ENCODE results near the gene MFRP. TPM values are rescaled to one million over a fixed set of nuclear protein-coding genes. Genes with fewer than 3 reads are reported as not detected.

The MFRP gene
- total and polyA plus RNA-seq, 10 of the 15 experiments (the other 5 are each of a cell fraction or from before 2014, with no cell fraction given): not detected

DNA sequence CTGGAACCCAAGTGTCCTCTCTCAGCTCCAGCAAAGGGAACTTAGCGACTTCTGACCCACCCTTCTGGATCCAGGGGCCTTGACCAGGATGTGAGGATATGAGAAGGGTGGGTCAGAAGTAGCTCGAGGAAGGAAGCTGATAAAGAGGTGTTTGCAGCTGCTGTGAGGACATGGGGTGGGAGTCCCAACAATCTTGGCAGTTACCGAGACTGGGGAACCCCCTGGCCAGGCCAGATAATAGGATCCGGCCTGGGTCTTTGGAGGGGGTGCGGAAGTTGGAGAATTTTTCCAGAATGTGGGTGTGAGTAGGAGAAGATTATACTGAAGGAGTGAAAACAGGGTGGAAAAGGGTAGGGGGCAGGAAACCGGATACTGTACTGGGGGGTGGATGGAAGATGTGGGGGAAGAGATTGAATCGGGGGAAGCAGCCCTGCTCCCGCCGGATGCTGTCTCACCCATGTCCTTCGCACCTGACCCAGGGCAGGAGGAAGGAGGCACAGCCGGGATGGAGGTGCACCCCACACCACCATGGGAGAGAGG is 26.7 kb downstream of the MFRP start (continued):
- TF ChIP-seq, protein P1, sequence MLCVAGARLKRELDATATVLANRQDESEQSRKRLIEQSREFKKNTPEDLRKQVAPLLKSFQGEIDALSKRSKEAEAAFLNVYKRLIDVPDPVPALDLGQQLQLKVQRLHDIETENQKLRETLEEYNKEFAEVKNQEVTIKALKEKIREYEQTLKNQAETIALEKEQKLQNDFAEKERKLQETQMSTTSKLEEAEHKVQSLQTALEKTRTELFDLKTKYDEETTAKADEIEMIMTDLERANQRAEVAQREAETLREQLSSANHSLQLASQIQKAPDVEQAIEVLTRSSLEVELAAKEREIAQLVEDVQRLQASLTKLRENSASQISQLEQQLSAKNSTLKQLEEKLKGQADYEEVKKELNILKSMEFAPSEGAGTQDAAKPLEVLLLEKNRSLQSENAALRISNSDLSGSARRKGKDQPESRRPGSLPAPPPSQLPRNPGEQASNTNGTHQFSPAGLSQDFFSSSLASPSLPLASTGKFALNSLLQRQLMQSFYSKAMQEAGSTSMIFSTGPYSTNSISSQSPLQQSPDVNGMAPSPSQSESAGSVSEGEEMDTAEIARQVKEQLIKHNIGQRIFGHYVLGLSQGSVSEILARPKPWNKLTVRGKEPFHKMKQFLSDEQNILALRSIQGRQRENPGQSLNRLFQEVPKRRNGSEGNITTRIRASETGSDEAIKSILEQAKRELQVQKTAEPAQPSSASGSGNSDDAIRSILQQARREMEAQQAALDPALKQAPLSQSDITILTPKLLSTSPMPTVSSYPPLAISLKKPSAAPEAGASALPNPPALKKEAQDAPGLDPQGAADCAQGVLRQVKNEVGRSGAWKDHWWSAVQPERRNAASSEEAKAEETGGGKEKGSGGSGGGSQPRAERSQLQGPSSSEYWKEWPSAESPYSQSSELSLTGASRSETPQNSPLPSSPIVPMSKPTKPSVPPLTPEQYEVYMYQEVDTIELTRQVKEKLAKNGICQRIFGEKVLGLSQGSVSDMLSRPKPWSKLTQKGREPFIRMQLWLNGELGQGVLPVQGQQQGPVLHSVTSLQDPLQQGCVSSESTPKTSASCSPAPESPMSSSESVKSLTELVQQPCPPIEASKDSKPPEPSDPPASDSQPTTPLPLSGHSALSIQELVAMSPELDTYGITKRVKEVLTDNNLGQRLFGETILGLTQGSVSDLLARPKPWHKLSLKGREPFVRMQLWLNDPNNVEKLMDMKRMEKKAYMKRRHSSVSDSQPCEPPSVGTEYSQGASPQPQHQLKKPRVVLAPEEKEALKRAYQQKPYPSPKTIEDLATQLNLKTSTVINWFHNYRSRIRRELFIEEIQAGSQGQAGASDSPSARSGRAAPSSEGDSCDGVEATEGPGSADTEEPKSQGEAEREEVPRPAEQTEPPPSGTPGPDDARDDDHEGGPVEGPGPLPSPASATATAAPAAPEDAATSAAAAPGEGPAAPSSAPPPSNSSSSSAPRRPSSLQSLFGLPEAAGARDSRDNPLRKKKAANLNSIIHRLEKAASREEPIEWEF (IDR thresholded peaks at IDR 0.05; ENCODE audit: insufficient replicate concordance, low read depth, low read length): no peak
- no peak for TF ChIP-seq NFXL1 (IDR thresholded peaks at IDR 0.05; ENCODE audit: borderline replicate concordance)

DNA sequence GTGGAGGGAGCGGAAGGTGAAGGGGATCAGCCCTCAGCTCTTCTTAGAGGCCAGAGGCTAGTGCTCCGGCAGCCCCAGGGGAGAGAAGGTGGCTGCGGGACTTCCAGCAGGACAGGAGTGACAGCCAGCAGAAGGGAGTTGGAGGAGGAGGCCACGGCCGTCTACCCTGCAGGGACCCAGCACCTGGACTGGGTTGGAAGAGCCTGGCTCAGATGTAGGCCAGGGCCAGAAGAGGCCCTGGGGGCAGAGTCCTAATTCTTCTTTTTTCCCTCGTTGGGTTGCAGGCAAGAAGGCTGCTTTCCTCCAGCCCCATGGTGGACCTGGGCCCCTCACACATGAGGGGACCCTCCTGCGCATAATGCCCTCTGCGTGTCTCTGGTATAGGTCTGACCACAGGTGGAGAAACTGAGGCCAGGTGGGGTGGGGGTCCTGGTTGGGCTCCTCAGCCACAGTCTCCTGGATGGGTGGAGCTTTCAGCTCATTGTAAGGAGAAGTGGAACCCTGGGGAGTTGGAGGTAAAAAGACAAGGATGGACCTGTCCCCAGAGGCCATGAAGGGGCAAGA is 27.3 kb downstream of the MFRP start:
- POLR2A ChIA-PET: interaction anchor here (0.8 to 1.7 kb wide), 9 partner anchors 9 to 198 kb away, joined by 3 to 7 read pairs (median 3); partner anchors contain the start of genes HINFP and RNF26
- SMC1A ChIA-PET (ENCODE audit: uncharacterized antibody, unreplicated experiment): interaction anchor here (1.1 to 3.5 kb wide), 2 partner anchors 19 to 113 kb away, joined by 3 to 14 read pairs; partner anchors contain the start of gene CBL
- peaks cover 1 to 15% of the 10 kb centered on the region in 2 experiments; a peak in 3 of 4 replicates for H3K27me3 ChIP-seq (replicated peaks in 1 of 2; ENCODE audit: control insufficient read depth in 2 of 2, insufficient read depth in 2 of 2, low read length in 1 of 2)
- in situ Hi-C loops (cut with MboI) (no loop called here), intact Hi-C loops (cut with micrococcal nuclease; ENCODE audit: unreplicated experiment) (no loop called here)
- RAD21 ChIA-PET (ENCODE audit: unreplicated experiment): interaction anchor here (0.7 to 1.2 kb wide), 4 partner anchors 11 to 252 kb away, joined by 3 to 5 read pairs (median 3); partner anchors contain the start of gene VPS11
- H3K4me3 ChIP-seq: no peak overlapping the region
- TSS peak; percentile 87 for BruUV-seq (replicated peaks)
- H2AFZ ChIP-seq (ENCODE audit: control insufficient read depth, low read depth, low read length): peak overlapping the region; percentile 6
- no peak for ATAC-seq
- H3K79me2 ChIP-seq (ENCODE audit: control insufficient read depth, insufficient read depth, low read length): no peaks in the 10 kb centered on the region
- no peaks in the 10 kb centered on the region for H3K36me3 ChIP-seq (ENCODE audit: control insufficient read depth in 2 of 2, insufficient read depth in 2 of 2, low read length in 1 of 2)
- no peaks in the 10 kb centered on the region for H4K20me1 ChIP-seq (ENCODE audit: control insufficient read depth, insufficient read depth)
- TF ChIP-seq, protein P2, sequence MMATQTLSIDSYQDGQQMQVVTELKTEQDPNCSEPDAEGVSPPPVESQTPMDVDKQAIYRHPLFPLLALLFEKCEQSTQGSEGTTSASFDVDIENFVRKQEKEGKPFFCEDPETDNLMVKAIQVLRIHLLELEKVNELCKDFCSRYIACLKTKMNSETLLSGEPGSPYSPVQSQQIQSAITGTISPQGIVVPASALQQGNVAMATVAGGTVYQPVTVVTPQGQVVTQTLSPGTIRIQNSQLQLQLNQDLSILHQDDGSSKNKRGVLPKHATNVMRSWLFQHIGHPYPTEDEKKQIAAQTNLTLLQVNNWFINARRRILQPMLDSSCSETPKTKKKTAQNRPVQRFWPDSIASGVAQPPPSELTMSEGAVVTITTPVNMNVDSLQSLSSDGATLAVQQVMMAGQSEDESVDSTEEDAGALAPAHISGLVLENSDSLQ (IDR thresholded peaks at IDR 0.05): 0 out of 2 replicates have a peak, but pooled peaks have one; percentile 3
- TF ChIP-seq, protein P3, sequence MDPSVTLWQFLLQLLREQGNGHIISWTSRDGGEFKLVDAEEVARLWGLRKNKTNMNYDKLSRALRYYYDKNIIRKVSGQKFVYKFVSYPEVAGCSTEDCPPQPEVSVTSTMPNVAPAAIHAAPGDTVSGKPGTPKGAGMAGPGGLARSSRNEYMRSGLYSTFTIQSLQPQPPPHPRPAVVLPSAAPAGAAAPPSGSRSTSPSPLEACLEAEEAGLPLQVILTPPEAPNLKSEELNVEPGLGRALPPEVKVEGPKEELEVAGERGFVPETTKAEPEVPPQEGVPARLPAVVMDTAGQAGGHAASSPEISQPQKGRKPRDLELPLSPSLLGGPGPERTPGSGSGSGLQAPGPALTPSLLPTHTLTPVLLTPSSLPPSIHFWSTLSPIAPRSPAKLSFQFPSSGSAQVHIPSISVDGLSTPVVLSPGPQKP (IDR thresholded peaks at IDR 0.05; ENCODE audit: low read depth, low read length): no peak
- H3K9ac ChIP-seq (ENCODE audit: control insufficient read depth, insufficient read depth, low read length): peak overlapping the region; percentile 34
- 9% methylated on average over 8 of the region's 8 CpGs for WGBS (ENCODE audit: insufficient coverage, insufficient replicate concordance, low lambda C conversion rate, missing lambda C conversion rate)
- H3K4me2 ChIP-seq (ENCODE audit: control insufficient read depth, insufficient read depth): peak overlapping the region; percentile 50; the same call in 1 of the 2 replicates
- peaks cover 48% of the 10 kb centered on the region for H3K4me1 ChIP-seq (ENCODE audit: control insufficient read depth, insufficient read depth, low read length)
- no peak for FAIRE-seq
- CTCF ChIA-PET: interaction anchor here (0.9 to 5.6 kb wide), 7 partner anchors 15 to 150 kb away, joined by 3 to 63 read pairs (median 4); partner anchors contain the start of genes CBL and RNF26
- no peak for DNase-seq (ENCODE audit: low read depth, low spot score)
- H3K27ac ChIP-seq (ENCODE audit: control insufficient read depth, insufficient read depth): peak overlapping the region; percentile 58
- H3K9me3 ChIP-seq (replicated peaks; ENCODE audit: control insufficient read depth, insufficient read depth, low read length): no peaks in the 10 kb centered on the region
